Measurements from ENCODE around the gene DDX20.

The DDX20 gene

GRCh38 chr1:111755331-111756123 is at the start of gene DDX20:
DDX20 (plus strand) TSS chr1:111755901; CDS start chr1:111755925, 24 bp downstream.
- DNase-seq = peak; percentile 93

- no peak for DNase-seq
These were observed 48.8 kb upstream of the DDX20 start for GRCh38 chr1:111706921-111707320.

- DNase-seq = no peak
These were observed 47.8 kb upstream of the DDX20 start for GRCh38 chr1:111707906-111708305.

GRCh38 chr1:111709986-111710385 is 45.7 kb upstream of the DDX20 start:
- no peak for DNase-seq

GRCh38 chr1:111716333-111716732 is 39.4 kb upstream of the DDX20 start:
- no peak for DNase-seq

- no peak for DNase-seq
These were observed 38.3 kb upstream of the DDX20 start for GRCh38 chr1:111717450-111717849.

- DNase-seq = no peak
These were observed 36.6 kb upstream of the DDX20 start for GRCh38 chr1:111719135-111719534.

GRCh38 chr1:111719674-111720132 is 36.0 kb upstream of the DDX20 start:
- no peak for DNase-seq

- DNase-seq = no peak
These were observed 35.3 kb upstream of the DDX20 start for GRCh38 chr1:111720274-111720976.

GRCh38 chr1:111720977-111721786 is 34.5 kb upstream of the DDX20 start:
- no peak for DNase-seq

GRCh38 chr1:111723091-111723806 is 32.5 kb upstream of the DDX20 start:
- DNase-seq = no peak

GRCh38 chr1:111723871-111724270 is 31.8 kb upstream of the DDX20 start:
- DNase-seq = no peak

GRCh38 chr1:111725192-111725591 is 30.5 kb upstream of the DDX20 start:
- DNase-seq = no peak

GRCh38 chr1:111727056-111727455 is 28.6 kb upstream of the DDX20 start:
- DNase-seq = no peak

- DNase-seq = no peak
These were observed 26.3 kb upstream of the DDX20 start for GRCh38 chr1:111729271-111729921.

- DNase-seq = no peak
These were observed 25.6 kb upstream of the DDX20 start for GRCh38 chr1:111729946-111730681.

GRCh38 chr1:111730706-111731105 is 25.0 kb upstream of the DDX20 start:
- DNase-seq = no peak

GRCh38 chr1:111731956-111732355 is 23.7 kb upstream of the DDX20 start:
- no peak for DNase-seq

GRCh38 chr1:111732718-111733117 is 23.0 kb upstream of the DDX20 start:
- DNase-seq = no peak

GRCh38 chr1:111733183-111733991 is 22.3 kb upstream of the DDX20 start:
- DNase-seq = no peak

GRCh38 chr1:111733992-111734341 is 21.7 kb upstream of the DDX20 start:
- DNase-seq = no peak

Data from activated naive CD4-positive, alpha-beta T cell treated with anti-CD3 and anti-CD28 coated beads, Interleukin-2, amount 50 U/mL, for 16 hours (primary cell).